Adrenal gland (tissue), 5 donors: Measurements from ENCODE around the gene DYDC1.

Source experiments
- POLR2A ChIP-seq, 2 donors: fragments of 450-650 bp; IDR thresholded peaks; one replicate each; pipeline ENCODE4 v1.6.1; 2017; ENCODE audit warnings: antibody characterized with exemption in 2 of 2, mild to moderate bottlenecking in 2 of 2, moderate library complexity in 1 of 2
- TF ChIP-seq, protein P1 (sequence below), 6 experiments: fragments of 450-650 bp in 4 of 6; fragments of 200-600 bp in 2 of 6; sonication (generic) in 1 of 6; IDR thresholded peaks; 1 replicate in 5 of 6; 2 replicates in 1 of 6; pipeline versions ENCODE4 v1.5.1 to v1.8.0; 2016 to 2021; ENCODE audit warnings: antibody characterized with exemption in 6 of 6, mild to moderate bottlenecking in 2 of 6, moderate library complexity in 1 of 6
- donor health status: DM: no; HTN: no; CAD: no.

- TF ChIP-seq, protein P1, sequence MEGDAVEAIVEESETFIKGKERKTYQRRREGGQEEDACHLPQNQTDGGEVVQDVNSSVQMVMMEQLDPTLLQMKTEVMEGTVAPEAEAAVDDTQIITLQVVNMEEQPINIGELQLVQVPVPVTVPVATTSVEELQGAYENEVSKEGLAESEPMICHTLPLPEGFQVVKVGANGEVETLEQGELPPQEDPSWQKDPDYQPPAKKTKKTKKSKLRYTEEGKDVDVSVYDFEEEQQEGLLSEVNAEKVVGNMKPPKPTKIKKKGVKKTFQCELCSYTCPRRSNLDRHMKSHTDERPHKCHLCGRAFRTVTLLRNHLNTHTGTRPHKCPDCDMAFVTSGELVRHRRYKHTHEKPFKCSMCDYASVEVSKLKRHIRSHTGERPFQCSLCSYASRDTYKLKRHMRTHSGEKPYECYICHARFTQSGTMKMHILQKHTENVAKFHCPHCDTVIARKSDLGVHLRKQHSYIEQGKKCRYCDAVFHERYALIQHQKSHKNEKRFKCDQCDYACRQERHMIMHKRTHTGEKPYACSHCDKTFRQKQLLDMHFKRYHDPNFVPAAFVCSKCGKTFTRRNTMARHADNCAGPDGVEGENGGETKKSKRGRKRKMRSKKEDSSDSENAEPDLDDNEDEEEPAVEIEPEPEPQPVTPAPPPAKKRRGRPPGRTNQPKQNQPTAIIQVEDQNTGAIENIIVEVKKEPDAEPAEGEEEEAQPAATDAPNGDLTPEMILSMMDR (IDR thresholded peaks at IDR 0.05) = no peak
- TF ChIP-seq POLR2A (IDR thresholded peaks at IDR 0.05) = no peak
These were observed 23.1 kb upstream of the DYDC1 start for GRCh38 chr10:80379701-80380100.
